ENCODE results near the gene WNK1. TPM values are rescaled to one million over a fixed set of nuclear protein-coding genes. Genes with fewer than 3 reads are reported as not detected.
"Not testable (repeated sequence)": the region's sequence is repeated elsewhere in the genome, so short reads cannot be mapped to it uniquely, and the experiment has no call there.

The WNK1 gene
- total and polyA plus RNA-seq, 2 donors = 26.3 to 40.2 TPM

- peaks cover 42 to 54% of the 10 kb centered on the region in 2 donors for H3K36me3 ChIP-seq (ENCODE audit: control insufficient read depth in 2 of 2, insufficient read depth in 2 of 2, low read length in 1 of 2)
These were observed 178.7 kb downstream of the WNK1 start for GRCh38 chr12:931060-931459.

GRCh38 chr12:931591-931990 lies 179.2 kb downstream of the WNK1 start:
- H3K27me3 ChIP-seq (ENCODE audit: control insufficient read depth in 2 of 2, insufficient read depth in 1 of 2, low read length in 1 of 2) = no peaks in the 10 kb centered on the region
- peaks cover 37 to 50% of the 10 kb centered on the region in 2 donors for H3K36me3 ChIP-seq (ENCODE audit: control insufficient read depth in 2 of 2, insufficient read depth in 2 of 2, low read length in 1 of 2)
- no peak overlapping the region for H3K27ac ChIP-seq (ENCODE audit: low read depth in 1 of 2, low read length in 1 of 2)
- H3K9me3 ChIP-seq (ENCODE audit: control insufficient read depth in 2 of 2, insufficient read depth in 1 of 2, low read length in 1 of 2) = no peaks in the 10 kb centered on the region
- no peak overlapping the region for H3K4me3 ChIP-seq (ENCODE audit: low read length in 2 of 2)
- DNase-seq (ENCODE audit: low read depth in 6 of 9, low spot score in 9 of 9) = no peak
- H3K4me1 ChIP-seq (ENCODE audit: control insufficient read depth in 2 of 2, insufficient read depth in 2 of 2, low read length in 2 of 2) = no peaks in the 10 kb centered on the region
- 98% methylated on average over 4 of the region's 4 CpGs for WGBS

More at GRCh38 chr12:931060-931459, 178.7 kb downstream of the WNK1 start:
- Histone ChIP-seq H3K27ac (ENCODE audit: low read depth in 1 of 2, low read length in 1 of 2) (no peak overlapping the region), H3K27me3 (ENCODE audit: control insufficient read depth in 2 of 2, insufficient read depth in 1 of 2, low read length in 1 of 2) (no peaks in the 10 kb centered on the region), H3K9me3 (ENCODE audit: control insufficient read depth in 2 of 2, insufficient read depth in 1 of 2, low read length in 1 of 2) (no peaks in the 10 kb centered on the region), H3K4me1 (ENCODE audit: control insufficient read depth in 2 of 2, insufficient read depth in 2 of 2, low read length in 2 of 2) (no peaks in the 10 kb centered on the region), H3K4me3 (ENCODE audit: low read length in 2 of 2) (no peak overlapping the region)
- DNase-seq (ENCODE audit: low read depth in 6 of 9, low spot score in 9 of 9) = no peak
- WGBS = 95% methylated on average over 5 of the region's 5 CpGs

- H3K4me3 ChIP-seq (ENCODE audit: low read length in 2 of 2); H3K27me3 ChIP-seq (ENCODE audit: control insufficient read depth in 2 of 2, insufficient read depth in 1 of 2, low read length in 1 of 2); H3K27ac ChIP-seq (ENCODE audit: low read depth in 1 of 2, low read length in 1 of 2); DNase-seq (ENCODE audit: low read depth in 6 of 9, low spot score in 9 of 9); H3K9me3 ChIP-seq (ENCODE audit: control insufficient read depth in 2 of 2, insufficient read depth in 1 of 2, low read length in 1 of 2); H3K4me1 ChIP-seq (ENCODE audit: control insufficient read depth in 2 of 2, insufficient read depth in 2 of 2, low read length in 2 of 2): not testable (repeated sequence)
- 94% methylated on average over 12 of the region's 12 CpGs for WGBS
- H3K36me3 ChIP-seq (ENCODE audit: control insufficient read depth in 2 of 2, insufficient read depth in 2 of 2, low read length in 1 of 2) = peaks cover 7 to 36% of the 10 kb centered on the region in 2 donors
These were observed 183.5 kb downstream of the WNK1 start for GRCh38 chr12:935891-936290.

- 97% methylated on average over 8 of the region's 8 CpGs for WGBS
- H3K9me3 ChIP-seq (ENCODE audit: control insufficient read depth in 2 of 2, insufficient read depth in 1 of 2, low read length in 1 of 2) = no peaks in the 10 kb centered on the region
- no peaks in the 10 kb centered on the region for H3K4me1 ChIP-seq (ENCODE audit: control insufficient read depth in 2 of 2, insufficient read depth in 2 of 2, low read length in 2 of 2)
- H3K27me3 ChIP-seq (ENCODE audit: control insufficient read depth in 2 of 2, insufficient read depth in 1 of 2, low read length in 1 of 2) = no peaks in the 10 kb centered on the region
- no peak overlapping the region for H3K27ac ChIP-seq (ENCODE audit: low read depth in 1 of 2, low read length in 1 of 2)
- no peak for DNase-seq (ENCODE audit: low read depth in 6 of 9, low spot score in 9 of 9)
- peaks cover 4 to 29% of the 10 kb centered on the region in 2 donors for H3K36me3 ChIP-seq (ENCODE audit: control insufficient read depth in 2 of 2, insufficient read depth in 2 of 2, low read length in 1 of 2)
- H3K4me3 ChIP-seq (ENCODE audit: low read length in 2 of 2) = no peak overlapping the region
These were observed 184.3 kb downstream of the WNK1 start for GRCh38 chr12:936377-937345.

- no peak overlapping the region for H3K27ac ChIP-seq (ENCODE audit: low read depth in 1 of 2, low read length in 1 of 2)
- no peak overlapping the region for H3K4me3 ChIP-seq (ENCODE audit: low read length in 2 of 2)
- H3K36me3 ChIP-seq (ENCODE audit: control insufficient read depth in 2 of 2, insufficient read depth in 2 of 2, low read length in 1 of 2) = peaks cover 0 to 22% of the 10 kb centered on the region in 2 donors
- H3K4me1 ChIP-seq (ENCODE audit: control insufficient read depth in 2 of 2, insufficient read depth in 2 of 2, low read length in 2 of 2) = no peaks in the 10 kb centered on the region
- H3K27me3 ChIP-seq (ENCODE audit: control insufficient read depth in 2 of 2, insufficient read depth in 1 of 2, low read length in 1 of 2) = no peaks in the 10 kb centered on the region
- no peaks in the 10 kb centered on the region for H3K9me3 ChIP-seq (ENCODE audit: control insufficient read depth in 2 of 2, insufficient read depth in 1 of 2, low read length in 1 of 2)
- 97% methylated on average over 3 of the region's 3 CpGs for WGBS
- no peak for DNase-seq (ENCODE audit: low read depth in 6 of 9, low spot score in 9 of 9)
These were observed 186.4 kb downstream of the WNK1 start for GRCh38 chr12:938810-939209.

- H3K4me1 ChIP-seq (ENCODE audit: control insufficient read depth in 2 of 2, insufficient read depth in 2 of 2, low read length in 2 of 2) = peaks cover 3 to 5% of the 10 kb centered on the region in 2 donors
- no peaks in the 10 kb centered on the region for H3K9me3 ChIP-seq (ENCODE audit: control insufficient read depth in 2 of 2, insufficient read depth in 1 of 2, low read length in 1 of 2)
- no peak overlapping the region for H3K27ac ChIP-seq (ENCODE audit: low read depth in 1 of 2, low read length in 1 of 2)
- H3K4me3 ChIP-seq (ENCODE audit: low read length in 2 of 2) = no peak overlapping the region
- DNase-seq (ENCODE audit: low read depth in 6 of 9, low spot score in 9 of 9) = no peak
- H3K27me3 ChIP-seq (ENCODE audit: control insufficient read depth in 2 of 2, insufficient read depth in 1 of 2, low read length in 1 of 2) = no peaks in the 10 kb centered on the region
- over 99% methylated on average over 6 of the region's 6 CpGs for WGBS
- peaks cover 3 to 20% of the 10 kb centered on the region in 2 donors for H3K36me3 ChIP-seq (ENCODE audit: control insufficient read depth in 2 of 2, insufficient read depth in 2 of 2, low read length in 1 of 2)
These were observed 190.7 kb downstream of the WNK1 start for GRCh38 chr12:943051-943450.

- no peak overlapping the region for H3K27ac ChIP-seq (ENCODE audit: low read depth in 1 of 2, low read length in 1 of 2)
- H3K36me3 ChIP-seq (ENCODE audit: control insufficient read depth in 2 of 2, insufficient read depth in 2 of 2, low read length in 1 of 2) = peaks cover 3 to 14% of the 10 kb centered on the region in 2 donors
- no peak overlapping the region for H3K4me3 ChIP-seq (ENCODE audit: low read length in 2 of 2)
- DNase-seq (ENCODE audit: low read depth in 6 of 9, low spot score in 9 of 9) = no peak
- 44% methylated on average over 7 of the region's 7 CpGs for WGBS
- no peaks in the 10 kb centered on the region for H3K27me3 ChIP-seq (ENCODE audit: control insufficient read depth in 2 of 2, insufficient read depth in 1 of 2, low read length in 1 of 2)
- H3K4me1 ChIP-seq (ENCODE audit: control insufficient read depth in 2 of 2, insufficient read depth in 2 of 2, low read length in 2 of 2) = peaks cover 8 to 11% of the 10 kb centered on the region in 2 donors
- H3K9me3 ChIP-seq (ENCODE audit: control insufficient read depth in 2 of 2, insufficient read depth in 1 of 2, low read length in 1 of 2) = no peaks in the 10 kb centered on the region
These were observed 191.8 kb downstream of the WNK1 start for GRCh38 chr12:944211-944610.

GRCh38 chr12:946212-946611 lies 193.8 kb downstream of the WNK1 start:
- H3K4me3 ChIP-seq (ENCODE audit: low read length in 2 of 2) = no peak overlapping the region
- H3K4me1 ChIP-seq (ENCODE audit: control insufficient read depth in 2 of 2, insufficient read depth in 2 of 2, low read length in 2 of 2) = peaks cover 8 to 11% of the 10 kb centered on the region in 2 donors
- no peak for DNase-seq (ENCODE audit: low read depth in 6 of 9, low spot score in 9 of 9)
- peaks cover 3 to 10% of the 10 kb centered on the region in 2 donors for H3K36me3 ChIP-seq (ENCODE audit: control insufficient read depth in 2 of 2, insufficient read depth in 2 of 2, low read length in 1 of 2)
- H3K27ac ChIP-seq (ENCODE audit: low read depth in 1 of 2, low read length in 1 of 2) = peak overlapping the region in 1 of 2 donors; percentile 31
- no peaks in the 10 kb centered on the region for H3K9me3 ChIP-seq (ENCODE audit: control insufficient read depth in 2 of 2, insufficient read depth in 1 of 2, low read length in 1 of 2)
- no peaks in the 10 kb centered on the region for H3K27me3 ChIP-seq (ENCODE audit: control insufficient read depth in 2 of 2, insufficient read depth in 1 of 2, low read length in 1 of 2)

GRCh38 chr12:946631-947030 lies 194.3 kb downstream of the WNK1 start:
- no peak for DNase-seq (ENCODE audit: low read depth in 6 of 9, low spot score in 9 of 9)
- Histone ChIP-seq H3K27me3 (ENCODE audit: control insufficient read depth in 2 of 2, insufficient read depth in 1 of 2, low read length in 1 of 2) (no peaks in the 10 kb centered on the region), H3K27ac (ENCODE audit: low read depth in 1 of 2, low read length in 1 of 2) (no peak overlapping the region), H3K4me1 (ENCODE audit: control insufficient read depth in 2 of 2, insufficient read depth in 2 of 2, low read length in 2 of 2) (peaks cover 8 to 11% of the 10 kb centered on the region in 2 donors), H3K9me3 (ENCODE audit: control insufficient read depth in 2 of 2, insufficient read depth in 1 of 2, low read length in 1 of 2) (no peaks in the 10 kb centered on the region), H3K4me3 (ENCODE audit: low read length in 2 of 2) (no peak overlapping the region), H3K36me3 (ENCODE audit: control insufficient read depth in 2 of 2, insufficient read depth in 2 of 2, low read length in 1 of 2) (peaks cover 3 to 10% of the 10 kb centered on the region in 2 donors)
- WGBS = 97% methylated on average over 6 of the region's 6 CpGs

Measured in thymus (tissue), 11 donors.